Hematopoietic multipotent progenitor cell treated with erythropoietin and hydrocortisone succinate and interleukin-3 and kit ligand, for 6 days (in vitro differentiated cells): ENCODE measurements around the gene AK2.
A peak's percentile ranks its signal among the peaks of the same experiment; 100 is the strongest.

Source experiments
- DNase-seq: peaks from one replicate; pipeline ENCODE4 v3.0.0-alpha.2; 2015

AK2 gene

GRCh38 chr1:32969566-32969965, 67.1 kb downstream of the AK2 start:
- no peak for DNase-seq

- no peak for DNase-seq
These were observed 68.7 kb downstream of the AK2 start for GRCh38 chr1:32967888-32968568.

GRCh38 chr1:32966900-32967299, 69.8 kb downstream of the AK2 start:
- peak; percentile 80 for DNase-seq

DNA sequence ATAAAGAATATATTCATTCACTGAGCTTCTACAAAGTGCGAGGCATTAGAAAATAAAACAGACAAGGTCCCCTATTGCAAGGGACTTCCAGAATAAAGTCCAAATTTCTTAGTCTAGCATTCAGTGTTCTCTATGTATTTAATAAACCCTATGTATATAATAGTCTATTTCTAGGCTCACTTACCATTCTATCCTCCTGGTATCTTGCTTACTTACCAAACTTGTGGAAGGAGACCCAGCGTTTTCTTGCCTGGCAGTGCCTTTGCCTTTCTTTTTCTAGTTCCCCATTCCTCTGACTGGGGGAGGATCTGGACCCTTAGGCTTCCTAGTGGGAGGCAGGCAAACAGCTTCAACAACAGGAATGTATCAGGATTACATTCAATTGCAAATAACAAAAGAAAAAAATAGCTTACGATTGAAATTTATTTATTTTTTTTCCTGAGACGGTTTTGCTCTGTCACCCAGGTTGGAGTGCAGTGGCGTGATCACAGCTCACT, 71.4 kb downstream of the AK2 start:
- DNase-seq: no peak

DNA sequence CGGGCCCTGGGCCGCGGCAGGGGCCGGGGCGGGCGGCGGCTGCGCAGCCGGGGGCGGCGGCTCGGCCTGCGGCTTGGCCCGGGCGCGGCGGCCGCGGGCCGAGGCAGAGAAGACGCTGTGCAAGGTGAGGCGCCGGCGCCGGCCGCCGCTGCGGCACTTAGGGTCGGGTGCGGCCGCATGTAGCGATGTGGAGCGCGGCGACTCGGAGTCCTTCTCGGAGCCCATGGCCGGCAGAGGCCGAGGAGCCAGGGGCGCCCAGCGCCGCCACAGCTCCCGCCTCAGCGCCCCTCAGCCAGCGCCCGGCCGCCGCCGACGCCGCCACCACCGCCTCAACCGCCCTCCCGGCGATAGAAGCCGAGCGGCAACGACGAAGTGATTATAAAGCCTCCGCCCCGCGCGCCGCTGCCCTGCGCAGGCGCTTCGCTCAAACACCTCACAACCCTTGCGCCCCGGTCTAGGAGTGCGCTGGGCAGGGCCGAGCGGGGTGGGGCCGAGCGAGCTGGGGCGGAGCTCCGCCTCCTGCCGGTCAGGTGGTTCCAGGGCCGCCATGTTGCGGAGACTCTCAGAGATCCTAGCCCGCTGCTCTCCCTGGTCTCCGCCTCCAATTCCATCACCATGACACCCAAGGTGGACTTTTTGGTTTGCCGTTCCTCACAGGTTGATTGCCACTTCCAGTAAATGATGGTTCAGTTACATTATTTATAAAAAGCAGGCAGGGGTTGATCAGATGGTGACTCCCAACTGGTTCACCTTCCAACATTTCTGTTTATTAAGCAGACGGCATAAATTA, 72.0 kb downstream of the AK2 start, which contains the start of gene RNF19B:
RNF19B (minus strand) TSS at position 349 of the 790 bp plus-strand sequence; CDS start at position 225, 124 bp downstream.
- peak; percentile 97 for DNase-seq

- peak; percentile 71 for DNase-seq
These were observed 72.8 kb downstream of the AK2 start for GRCh38 chr1:32963746-32964460.

GRCh38 chr1:32962248-32962896, 74.3 kb downstream of the AK2 start:
- peak; percentile 64 for DNase-seq

DNA sequence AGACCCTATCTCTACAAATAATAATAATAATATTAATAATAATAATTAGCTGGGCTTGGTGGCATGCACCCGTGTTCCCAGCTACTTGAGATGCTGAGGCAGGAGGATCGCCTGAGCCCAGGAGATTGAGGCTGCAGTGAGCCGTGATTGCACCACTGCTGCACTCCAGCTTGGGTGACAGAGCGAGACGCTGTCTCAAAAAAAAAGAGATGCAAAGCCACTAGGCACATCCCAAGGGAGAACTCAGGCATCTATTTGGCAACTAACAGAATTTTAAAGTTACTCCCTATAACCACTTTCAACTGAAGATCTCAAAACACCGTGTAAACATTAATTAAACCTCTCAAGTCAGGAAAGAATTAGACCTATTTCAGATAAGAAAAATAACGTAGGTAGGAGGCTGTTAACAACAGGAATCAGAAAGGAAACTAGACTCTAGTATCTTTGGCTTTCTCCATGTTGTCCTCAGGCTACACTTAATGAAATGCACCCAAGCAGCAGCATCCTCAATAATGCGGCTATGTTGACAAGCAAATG, 75.8 kb downstream of the AK2 start:
- no peak for DNase-seq

DNA sequence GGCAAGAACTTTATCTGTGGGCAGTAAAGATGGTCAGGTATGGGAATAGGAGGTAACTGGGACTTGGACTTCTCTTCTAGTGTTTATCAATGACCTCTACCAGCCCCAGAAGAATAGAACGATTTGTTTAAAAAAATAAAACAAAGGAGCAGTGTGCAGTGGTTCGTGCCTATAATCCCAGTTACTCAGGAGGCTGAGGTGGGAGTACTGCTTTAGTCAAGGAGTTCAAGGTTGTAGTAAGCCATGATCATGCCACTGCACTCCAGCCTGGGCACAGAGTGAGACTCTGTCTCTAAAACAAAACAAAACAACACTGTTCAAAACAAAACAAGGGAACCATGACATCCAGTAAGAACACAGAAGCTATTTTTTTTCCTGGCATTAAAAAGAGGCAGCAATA, 76.3 kb downstream of the AK2 start:
- DNase-seq: no peak

DNA sequence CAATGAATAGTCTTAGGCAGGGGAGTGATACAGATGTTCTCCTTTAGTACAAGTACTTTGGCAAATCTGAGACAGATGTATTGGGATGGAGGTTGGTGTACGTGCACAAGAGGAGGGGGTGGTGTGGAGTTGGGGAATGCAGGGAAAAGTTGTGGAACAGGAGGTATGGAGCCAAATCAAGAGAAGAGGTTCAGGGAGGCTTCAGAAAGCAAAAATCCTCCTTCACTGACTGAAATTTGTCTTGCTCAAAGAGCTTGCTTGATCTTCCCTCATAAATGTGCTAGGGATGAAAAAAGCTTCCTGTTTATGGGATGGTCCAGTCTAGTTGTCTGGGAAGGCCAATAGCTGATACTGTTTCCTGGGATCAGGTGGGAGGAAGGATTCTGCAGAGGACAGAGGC, 77.9 kb downstream of the AK2 start:
- DNase-seq: no peak
